Lower leg skin (tissue), 4 donors: ENCODE results near the gene TMEM59. TPM values are rescaled to one million over a fixed set of nuclear protein-coding genes. Genes with fewer than 3 reads are reported as not detected.

Source experiments
- DNase-seq, 2 donors: peaks; one replicate each; pipeline ENCODE4 v3.0.0-alpha.2; 2019; ENCODE audit warnings: low spot score in 2 of 2
- H3K4me3 ChIP-seq: fragments of 200-600 bp; sonication (generic); 2 replicates; pipeline ENCODE4 v1.5.1; 2017; ENCODE audit warnings: mild to moderate bottlenecking, low read depth; ENCODE audit not compliant: poor library complexity, severe bottlenecking
- CTCF ChIP-seq, 3 donors: fragments of 450-650 bp; IDR thresholded peaks; one replicate each; pipeline ENCODE4 v1.5.1; 2016; ENCODE audit warnings: antibody characterized with exemption in 3 of 3, mild to moderate bottlenecking in 3 of 3, moderate library complexity in 2 of 3
- POLR2A ChIP-seq, 2 donors: fragments of 450-650 bp; IDR thresholded peaks; one replicate each; pipeline ENCODE4 v1.6.1; 2016 to 2017; ENCODE audit warnings: antibody characterized with exemption in 2 of 2, mild to moderate bottlenecking in 1 of 2, moderate library complexity in 1 of 2
- whole genome bisulfite sequencing, 2 donors: methylation state at CpG; one replicate each; pipeline ENCODE4 v1.1.5; 2018; 5-methylcytosine and 5-hydroxymethylcytosine counted together
- intact Hi-C: fragments of 100-400 bp; cut with DNase I; formaldehyde crosslinking; loops from one replicate; pipeline ENCODE4 v1.15.0; 2023; ENCODE audit warnings: low total_unique reads
- total RNA-seq, 4 donors: library from RNA; depleted of rRNA; stranded (reverse); fragments of >200 nt; gene quantifications; one replicate each; pipeline ENCODE4 v1.1.0, GENCODE V29; 2016

Gene TMEM59
- total RNA-seq, 4 donors from 2014 or later: 197 to 355 (median 320) TPM

GRCh38 chr1:54084794-54085193 is 31.8 kb upstream of the TMEM59 start:
- H3K4me3 ChIP-seq: no peak overlapping the region
- TF ChIP-seq POLR2A (IDR thresholded peaks at IDR 0.05) (no peak), CTCF (IDR thresholded peaks at IDR 0.05) (no peak)
- no peak for DNase-seq
- 91 to 98% methylated on average over 2 of the region's 2 CpGs for WGBS, 2 donors
- intact Hi-C loops: no loop called here

GRCh38 chr1:54081306-54082270 is 28.6 kb upstream of the TMEM59 start:
- peak in 1 of 2 donors; percentile 32 for DNase-seq
- intact Hi-C loops: no loop called here

GRCh38 chr1:54080598-54081049 is 27.6 kb upstream of the TMEM59 start:
- H3K4me3 ChIP-seq: no peak overlapping the region
- intact Hi-C loops: no loop called here
- WGBS, 2 donors: 90 to 95% methylated on average over 2 of the region's 2 CpGs
- no peak for TF ChIP-seq CTCF (IDR thresholded peaks at IDR 0.05)
- TF ChIP-seq POLR2A (IDR thresholded peaks at IDR 0.05): no peak
- no peak for DNase-seq

More at GRCh38 chr1:54081306-54082270, 28.6 kb upstream of the TMEM59 start:
- TF ChIP-seq CTCF (IDR thresholded peaks at IDR 0.05) (peak in 1 of 3 donors; percentile 23), POLR2A (IDR thresholded peaks at IDR 0.05) (no peak)
- no peak overlapping the region for H3K4me3 ChIP-seq
- 78 to 83% methylated on average over 8 of the region's 8 CpGs for WGBS, 2 donors

- H3K4me3 ChIP-seq: no peak overlapping the region
- DNase-seq: no peak
- intact Hi-C loops: no loop called here
- no peak for TF ChIP-seq CTCF (IDR thresholded peaks at IDR 0.05)
- no peak for TF ChIP-seq POLR2A (IDR thresholded peaks at IDR 0.05)
These were observed 24.4 kb upstream of the TMEM59 start for GRCh38 chr1:54077359-54077758.

GRCh38 chr1:54070171-54070837 is 17.3 kb upstream of the TMEM59 start:
- H3K4me3 ChIP-seq: no peak overlapping the region
- WGBS, 2 donors: 23 to 36% methylated on average over 2 of the region's 2 CpGs
- TF ChIP-seq CTCF (IDR thresholded peaks at IDR 0.05) (peak in 1 of 3 donors; percentile 73), POLR2A (IDR thresholded peaks at IDR 0.05) (no peak)
- intact Hi-C loops: no loop called here
- no peak for DNase-seq
